ENCODE data around the gene RASD2.
A peak's percentile ranks its signal among the peaks of the same experiment; 100 is the strongest.

RASD2 gene

GRCh38 chr22:35581023-35581413, 40.4 kb downstream of the RASD2 start:
- H3K9me3 ChIP-seq (ENCODE audit: severe bottlenecking): no peaks in the 10 kb centered on the region
- H3K4me3 ChIP-seq (ENCODE audit: low read depth, low read length): no peak overlapping the region
- no peak overlapping the region for H3K27ac ChIP-seq
- no peaks in the 10 kb centered on the region for H3K36me3 ChIP-seq
- no peaks in the 10 kb centered on the region for H3K27me3 ChIP-seq (ENCODE audit: insufficient read depth, low read depth, severe bottlenecking)
- DNase-seq: no peak
- TF ChIP-seq CTCF (IDR thresholded peaks at IDR 0.05; ENCODE audit: low read depth, low read length): no peak

GRCh38 chr22:35582218-35582860, 41.7 kb downstream of the RASD2 start:
- no peaks in the 10 kb centered on the region for H3K36me3 ChIP-seq
- no peak overlapping the region for H3K27ac ChIP-seq
- TF ChIP-seq CTCF (IDR thresholded peaks at IDR 0.05; ENCODE audit: low read depth, low read length): no peak
- H3K4me3 ChIP-seq (ENCODE audit: low read depth, low read length): no peak overlapping the region
- H3K9me3 ChIP-seq (ENCODE audit: severe bottlenecking): no peaks in the 10 kb centered on the region
- H3K27me3 ChIP-seq (ENCODE audit: insufficient read depth, low read depth, severe bottlenecking): no peaks in the 10 kb centered on the region
- no peak for DNase-seq

DNA sequence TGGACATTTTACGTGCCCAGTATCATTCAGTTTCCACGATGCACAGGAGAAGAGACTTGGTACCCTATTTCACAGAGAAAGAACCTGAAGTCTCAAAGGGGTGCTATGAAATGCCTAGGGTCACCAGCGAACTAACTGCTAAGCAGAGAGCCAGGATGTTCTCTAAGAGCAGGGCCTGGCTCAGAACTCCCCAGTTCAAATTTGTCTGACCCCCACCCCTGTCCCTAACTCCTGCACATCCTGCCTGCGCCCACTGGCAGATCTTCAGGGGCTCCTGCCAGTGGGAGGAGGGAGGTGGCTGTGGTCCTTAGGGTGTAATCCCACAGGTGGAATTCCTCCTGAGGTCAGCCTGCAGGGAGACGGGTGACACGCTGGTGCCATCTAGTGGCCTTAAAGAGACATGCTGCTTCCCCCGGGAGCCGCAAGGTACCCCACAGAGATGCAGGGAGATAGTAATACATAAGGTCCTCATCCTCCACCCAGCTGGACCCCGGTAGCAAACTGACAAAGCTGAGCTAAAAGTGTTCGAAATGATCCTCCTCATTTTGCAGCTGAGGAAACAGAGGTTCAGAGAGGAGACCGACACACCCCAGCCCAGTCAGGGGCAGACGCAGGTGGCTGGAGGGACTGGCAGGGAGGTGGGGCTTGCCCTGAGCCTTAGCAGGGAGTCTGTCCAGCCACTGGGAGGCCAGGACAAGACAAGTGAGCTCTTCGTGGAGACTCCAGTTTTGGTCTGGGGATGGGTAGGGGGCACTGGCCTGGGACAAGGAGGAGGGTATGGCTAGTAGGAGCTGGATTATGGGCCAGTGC, 42.4 kb downstream of the RASD2 start:
- no peaks in the 10 kb centered on the region for H3K36me3 ChIP-seq
- no peak overlapping the region for H3K27ac ChIP-seq
- H3K27me3 ChIP-seq (ENCODE audit: insufficient read depth, low read depth, severe bottlenecking): no peaks in the 10 kb centered on the region
- no peaks in the 10 kb centered on the region for H3K9me3 ChIP-seq (ENCODE audit: severe bottlenecking)
- DNase-seq: peak; percentile 67
- no peak overlapping the region for H3K4me3 ChIP-seq (ENCODE audit: low read depth, low read length)
- peak; percentile 87 for TF ChIP-seq CTCF (IDR thresholded peaks at IDR 0.05; ENCODE audit: low read depth, low read length)

DNA sequence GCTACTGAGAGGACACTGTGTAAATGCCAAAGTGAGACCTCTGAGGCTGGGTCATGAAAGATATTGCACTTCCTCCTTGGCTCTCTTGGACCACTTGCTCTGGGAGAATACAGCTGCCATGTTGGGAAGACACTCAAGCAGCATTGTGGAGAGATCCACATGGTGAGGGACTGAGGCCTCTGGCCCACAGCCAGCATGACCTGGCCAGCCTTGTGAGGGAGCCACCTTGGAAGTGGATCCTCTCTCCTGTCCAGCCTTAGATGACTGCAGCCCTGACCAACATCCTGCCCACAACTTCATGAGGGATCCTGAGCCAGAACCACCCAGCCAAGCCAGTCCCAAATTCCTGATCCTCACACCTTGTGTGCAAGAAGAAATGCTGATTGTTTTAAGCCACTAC, 46.1 kb downstream of the RASD2 start:
- Histone ChIP-seq H3K27me3 (ENCODE audit: insufficient read depth, low read depth, severe bottlenecking) (no peaks in the 10 kb centered on the region), H3K9me3 (ENCODE audit: severe bottlenecking) (no peaks in the 10 kb centered on the region), H3K27ac (no peak overlapping the region), H3K36me3 (no peaks in the 10 kb centered on the region), H3K4me3 (ENCODE audit: low read depth, low read length) (no peak overlapping the region)
- no peak for TF ChIP-seq CTCF (IDR thresholded peaks at IDR 0.05; ENCODE audit: low read depth, low read length)
- no peak for DNase-seq

GRCh38 chr22:35587447-35587870, 46.8 kb downstream of the RASD2 start:
- H3K27ac ChIP-seq: no peak overlapping the region
- no peaks in the 10 kb centered on the region for H3K36me3 ChIP-seq
- no peak for TF ChIP-seq CTCF (IDR thresholded peaks at IDR 0.05; ENCODE audit: low read depth, low read length)
- DNase-seq: no peak
- no peak overlapping the region for H3K4me3 ChIP-seq (ENCODE audit: low read depth, low read length)
- no peaks in the 10 kb centered on the region for H3K9me3 ChIP-seq (ENCODE audit: severe bottlenecking)
- no peaks in the 10 kb centered on the region for H3K27me3 ChIP-seq (ENCODE audit: insufficient read depth, low read depth, severe bottlenecking)

Measured in WERI-Rb-1 (cell line).